Stimulated activated CD8-positive, alpha-beta memory T cell treated with anti-CD3 and anti-CD28 coated beads, Interleukin-15, amount 100 ng/mL, for 4 hours (primary cell): ENCODE measurements around the gene ADM5.
A peak's percentile ranks its signal among the peaks of the same experiment; 100 is the strongest.

Experiments
- DNase-seq, 2 donors: peaks; one replicate each; pipeline ENCODE4 v3.0.0-alpha.2; 2020; ENCODE audit warnings: low read depth in 2 of 2

ADM5 gene

GRCh38 chr19:49689133-49690078 lies at the start of gene ADM5:
Gene ADM5, plus strand, starts transcription at chr19:49689594. Its CDS starts 244 bp downstream, at chr19:49689838.
- DNase-seq, result no peak

GRCh38 chr19:49640113-49640898 lies 49.1 kb upstream of the ADM5 start, which contains the start of gene RRAS:
Gene RRAS, minus strand, starts transcription at chr19:49640143. Its CDS starts 45 bp downstream, at chr19:49640098.
- peak; percentile 99 to 100 for DNase-seq

GRCh38 chr19:49641688-49642491 lies 47.5 kb upstream of the ADM5 start, which contains the start of gene SCAF1:
Gene SCAF1, plus strand, starts transcription at chr19:49642209. Its CDS starts 2,818 bp downstream, at chr19:49645027.
- peak; percentile 98 to 100 for DNase-seq

- no peak for DNase-seq
These were observed 46.8 kb upstream of the ADM5 start for GRCh38 chr19:49642492-49643035.

GRCh38 chr19:49643466-49643865 lies 45.9 kb upstream of the ADM5 start:
- no peak for DNase-seq

- DNase-seq, result no peak
These were observed 43.8 kb upstream of the ADM5 start for GRCh38 chr19:49645592-49645991.

- DNase-seq, result no peak
These were observed 43.4 kb upstream of the ADM5 start for GRCh38 chr19:49645995-49646394.

- DNase-seq, result no peak
These were observed 42.8 kb upstream of the ADM5 start for GRCh38 chr19:49646586-49646985.

- DNase-seq, result no peak
These were observed 38.2 kb upstream of the ADM5 start for GRCh38 chr19:49651029-49651819.

- DNase-seq, result no peak
These were observed 37.4 kb upstream of the ADM5 start for GRCh38 chr19:49651820-49652550.

- no peak for DNase-seq
These were observed 36.6 kb upstream of the ADM5 start for GRCh38 chr19:49652551-49653465.

GRCh38 chr19:49653466-49653806 lies 36.0 kb upstream of the ADM5 start:
- no peak for DNase-seq

- no peak for DNase-seq
These were observed 34.8 kb upstream of the ADM5 start for GRCh38 chr19:49654581-49654980.

GRCh38 chr19:49655570-49656455 lies 33.6 kb upstream of the ADM5 start:
- no peak for DNase-seq

- no peak for DNase-seq
These were observed 32.8 kb upstream of the ADM5 start for GRCh38 chr19:49656456-49657109.

GRCh38 chr19:49657493-49658138 lies 31.8 kb upstream of the ADM5 start:
- DNase-seq, result no peak

GRCh38 chr19:49658139-49658517 lies 31.3 kb upstream of the ADM5 start:
- no peak for DNase-seq
